T-helper 2 cell (primary cell): ENCODE measurements around the gene ICAM4.
A peak's percentile ranks its signal among the peaks of the same experiment; 100 is the strongest.
"Not testable (repeated sequence)": the region's sequence is repeated elsewhere in the genome, so short reads cannot be mapped to it uniquely, and the experiment has no call there.

ENCODE experiments used
- DNase-seq, 5 experiments: peaks; one replicate each; pipeline versions ENCODE4 v3.0.0 to v3.0.0-alpha.2; 2012 to 2022

ICAM4 gene

DNA sequence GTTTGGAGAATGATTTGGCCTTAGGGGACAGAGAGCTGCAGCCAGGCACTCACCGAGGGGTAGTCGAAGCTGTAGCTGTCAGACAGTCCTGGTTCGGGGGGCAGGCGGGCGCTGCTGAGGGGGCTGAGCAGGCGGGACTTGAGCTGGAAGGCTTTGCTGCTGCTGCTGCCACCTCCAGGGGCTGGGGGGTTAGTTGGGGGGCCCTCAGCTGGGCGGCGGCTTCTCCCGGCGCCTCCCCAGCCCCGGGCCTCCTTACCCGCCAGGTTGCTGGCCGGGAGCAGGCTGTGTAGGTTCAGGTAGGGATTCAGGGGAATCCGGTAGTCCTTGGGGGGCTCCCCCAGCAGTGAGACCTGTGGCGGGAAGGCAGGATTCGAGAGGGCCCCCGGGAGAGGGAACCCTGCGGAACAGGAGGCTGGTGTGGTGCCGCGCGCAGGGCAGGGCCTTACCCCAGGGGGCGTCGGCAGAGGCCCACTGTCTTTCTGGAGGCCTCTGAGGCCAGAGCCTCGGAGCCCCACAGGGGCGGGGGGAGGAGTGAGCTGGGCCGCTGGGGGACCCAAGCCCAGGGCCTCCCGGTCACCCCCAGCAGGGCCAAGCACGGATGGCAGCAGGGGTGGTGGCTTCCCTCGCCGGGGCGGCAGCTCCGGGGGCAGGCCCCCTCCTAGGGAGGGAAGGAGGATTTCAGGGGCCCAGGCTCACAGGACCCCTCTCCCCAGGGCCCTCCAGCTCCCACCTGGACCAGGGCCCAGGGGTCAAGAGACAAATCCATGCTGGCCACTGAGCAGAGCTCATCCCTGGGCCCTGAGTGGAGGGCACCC, 34.1 kb downstream of the ICAM4 start:
- DNase-seq, result no peak

DNA sequence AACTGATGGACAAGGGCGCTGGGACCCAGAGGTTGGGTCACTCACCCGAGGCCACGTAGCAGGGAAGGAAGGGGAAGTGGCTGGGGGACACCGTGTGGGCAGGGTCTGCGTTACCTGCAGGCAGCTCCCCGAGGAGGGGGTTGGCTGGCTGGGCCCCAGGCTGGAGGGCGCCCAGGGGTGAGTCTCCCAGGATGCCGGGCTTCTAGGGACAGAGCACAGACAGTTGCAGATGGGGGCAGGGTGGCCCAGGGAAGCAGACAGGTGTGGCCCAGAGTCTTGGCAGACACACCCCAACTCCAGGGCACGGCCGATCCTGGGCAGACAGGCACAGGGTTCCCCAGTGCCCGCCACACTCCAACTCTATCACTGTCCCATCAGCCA, 34.7 kb downstream of the ICAM4 start:
- DNase-seq, result no peak

DNA sequence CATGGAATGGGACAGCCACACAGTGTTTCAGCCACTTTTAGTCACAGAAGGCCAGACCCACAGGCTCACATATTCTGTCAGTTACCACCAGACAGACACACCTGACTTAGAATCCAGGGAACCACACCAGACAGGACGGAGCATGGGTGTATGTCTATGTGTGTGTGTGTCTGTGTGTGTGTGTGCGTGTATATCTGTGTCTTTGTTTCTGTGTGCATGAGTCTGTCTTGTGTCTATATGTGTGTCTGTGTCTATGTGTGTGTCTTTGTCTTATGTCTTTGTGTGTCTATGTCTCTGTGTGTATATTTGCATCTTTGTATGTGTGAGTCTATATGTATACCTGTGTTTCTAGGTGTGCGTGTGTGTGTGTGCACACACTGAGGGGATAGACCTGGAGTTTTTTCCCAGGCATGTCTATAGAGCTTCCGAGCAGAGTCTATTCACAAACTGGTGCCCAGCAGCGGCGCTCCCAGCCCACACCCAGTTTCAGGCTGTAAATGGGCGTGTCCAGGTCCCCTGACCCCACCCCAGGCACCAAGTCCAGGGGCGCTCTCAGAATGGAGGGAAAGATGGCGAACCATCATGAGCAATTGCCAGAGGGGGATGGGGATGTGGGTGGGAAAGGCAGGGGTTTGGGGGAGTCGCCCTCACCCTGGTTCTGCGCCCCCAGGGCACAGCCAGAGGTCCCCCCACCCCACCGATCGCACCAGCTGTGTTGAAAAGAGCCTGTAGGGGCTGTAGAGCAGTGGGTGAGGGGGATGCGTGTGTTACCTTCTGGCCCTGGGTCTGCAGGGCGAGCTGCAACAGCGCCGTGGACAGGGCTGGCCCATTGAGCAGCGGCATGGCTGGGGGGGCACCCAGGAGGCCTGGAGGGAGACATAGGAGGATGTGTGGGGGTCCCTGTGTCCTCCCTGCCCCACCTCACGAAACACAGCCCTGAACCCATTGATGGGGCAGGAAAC, 35.4 kb downstream of the ICAM4 start:
- no peak for DNase-seq

DNA sequence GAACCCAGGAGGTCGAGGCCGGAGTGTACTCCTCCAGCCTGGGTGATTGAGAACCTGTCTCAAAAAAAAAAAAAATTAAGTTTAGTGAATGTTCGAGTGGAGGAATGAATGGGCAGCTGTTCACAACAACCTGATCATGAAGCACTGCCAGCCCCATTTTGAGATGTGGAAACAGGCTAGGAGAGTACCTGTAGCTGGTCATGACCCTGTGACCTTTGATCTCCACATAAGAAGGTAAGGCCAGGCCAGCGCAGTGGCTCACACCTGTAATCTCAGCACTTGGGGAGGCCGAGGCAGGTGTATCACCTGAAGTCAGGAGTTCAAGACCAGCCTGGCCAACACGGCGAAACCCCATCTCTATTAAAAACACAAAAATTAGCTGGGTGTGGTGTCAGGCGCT, 39.0 kb downstream of the ICAM4 start:
- DNase-seq, result no peak

DNA sequence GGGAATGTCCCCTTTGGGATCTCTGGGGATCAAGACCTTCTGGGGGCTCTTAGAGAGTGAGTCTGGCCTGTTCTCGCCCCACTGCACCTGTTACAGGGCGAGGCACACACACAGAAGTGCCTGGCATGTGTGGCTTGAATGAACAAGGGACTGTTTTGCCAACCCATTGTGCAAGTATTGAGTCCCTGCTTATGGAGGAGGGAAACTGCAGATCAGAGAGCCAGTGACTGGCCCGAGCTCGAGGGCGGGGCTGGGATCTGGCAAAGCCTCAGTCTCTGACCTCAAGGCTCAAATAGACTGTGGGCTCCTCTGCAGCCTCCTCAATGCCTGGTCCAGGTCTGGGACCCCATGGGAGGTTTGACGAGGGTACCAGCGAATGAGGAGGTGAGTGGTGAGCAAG, 41.0 kb downstream of the ICAM4 start:
- DNase-seq, result no peak

GRCh38 chr19:10328558-10329429, 42.0 kb downstream of the ICAM4 start:
- no peak for DNase-seq

DNA sequence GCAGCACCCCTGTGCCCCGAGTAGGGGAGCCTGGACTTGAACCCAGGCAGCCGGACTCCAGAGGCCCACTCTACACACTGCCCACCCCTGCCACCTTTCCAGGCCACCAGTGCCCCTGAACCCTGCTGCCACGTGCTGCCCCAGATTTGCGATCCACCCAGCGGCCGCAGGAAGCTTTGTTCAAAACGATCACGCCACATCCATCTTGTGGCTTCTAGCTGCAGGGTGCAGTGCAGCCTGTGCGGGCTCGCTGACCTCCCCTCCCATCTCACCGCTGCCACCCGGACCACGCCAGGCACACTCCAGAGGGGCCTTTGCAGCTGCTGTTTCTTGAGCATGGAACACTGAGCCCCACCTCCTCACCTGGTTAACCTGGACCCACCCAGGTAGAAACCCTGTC, 42.8 kb downstream of the ICAM4 start:
- no peak for DNase-seq

DNA sequence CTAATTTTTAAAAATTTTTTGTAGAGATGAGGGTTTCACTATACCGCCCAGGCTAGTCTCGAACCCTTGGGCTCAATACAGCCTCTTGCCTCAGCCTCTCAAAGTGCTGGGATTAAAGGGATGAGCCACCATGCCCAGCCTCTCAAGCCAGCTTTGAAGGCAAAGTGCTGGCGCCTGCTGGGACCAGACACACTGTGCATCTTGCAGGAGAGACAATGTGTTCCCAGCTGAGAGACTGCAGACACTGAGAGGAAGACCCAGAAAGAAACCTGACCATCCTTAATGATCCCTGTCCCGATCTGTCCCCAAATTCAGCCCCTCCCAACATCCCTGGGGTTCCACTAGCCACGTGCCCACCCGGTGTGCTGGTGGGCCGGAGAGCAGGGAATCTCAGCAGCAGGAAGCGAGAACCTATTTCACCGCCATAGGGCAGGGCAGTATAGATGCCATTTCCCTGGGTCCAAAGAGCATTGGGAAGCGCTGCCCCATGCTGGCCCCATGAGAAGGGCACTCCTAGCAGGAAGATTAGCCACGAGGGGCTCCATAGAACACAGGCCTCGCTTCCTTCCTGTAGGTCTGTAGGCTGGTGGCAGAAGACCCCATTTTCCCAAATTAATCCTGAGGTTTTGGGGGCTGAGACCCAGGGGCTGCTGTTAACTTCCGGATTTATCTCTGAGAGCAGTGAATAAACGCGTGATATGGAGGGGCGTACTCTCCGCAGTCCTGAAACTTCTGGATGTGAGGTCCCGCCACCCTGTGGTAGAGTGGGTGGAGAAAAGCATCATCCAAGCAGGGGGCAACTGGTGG, 45.6 kb downstream of the ICAM4 start:
- DNase-seq, result no peak

- DNase-seq, result peak; percentile 95 to 98 (median 97)
Measured at GRCh38 chr19:10332965-10333757, 46.4 kb downstream of the ICAM4 start, which contains the start of gene RAVER1. TSS of gene RAVER1 (minus strand) at chr19:10333529. CDS start at chr19:10333507, 22 bp downstream.

DNA sequence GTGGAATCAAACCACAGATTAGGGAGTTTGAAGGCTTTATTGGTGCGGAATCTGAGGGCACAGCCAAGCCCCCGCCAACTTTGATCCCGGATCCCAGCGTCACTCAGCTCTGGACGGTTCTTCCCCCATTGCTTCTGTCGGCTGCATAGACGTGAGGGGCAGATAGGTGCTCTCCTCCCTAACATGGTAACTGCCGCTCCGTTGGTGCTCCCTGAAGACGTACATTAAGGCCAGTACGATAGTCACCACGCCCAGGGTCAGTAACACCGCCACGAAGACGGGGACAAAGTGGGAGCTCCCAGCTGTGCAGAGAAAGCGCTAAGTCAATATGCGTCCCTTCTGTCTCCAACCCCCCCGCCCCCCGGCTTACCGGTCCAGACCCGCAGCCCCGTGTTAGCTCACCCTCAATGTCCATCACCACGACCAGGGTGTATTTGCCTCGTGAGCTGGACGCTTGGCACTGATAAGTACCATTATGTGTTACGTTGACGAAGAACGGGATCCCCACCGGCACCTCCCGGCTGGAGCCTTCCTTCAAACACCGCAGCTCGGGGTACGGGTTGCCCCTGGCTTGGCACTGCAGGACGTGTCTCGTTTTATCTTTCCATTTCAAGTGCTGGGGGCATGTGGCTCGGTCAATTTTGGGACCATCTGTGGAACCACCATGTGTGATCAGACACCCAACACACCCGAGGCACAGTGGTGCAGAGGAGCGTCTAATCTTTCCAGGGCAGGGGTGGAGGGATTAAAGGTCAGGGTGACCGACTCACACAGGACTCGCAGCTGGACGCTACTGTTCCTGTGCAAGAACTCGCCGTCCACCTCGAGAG, 47.2 kb downstream of the ICAM4 start:
- DNase-seq, result no peak

GRCh38 chr19:10334588-10335351, 48.0 kb downstream of the ICAM4 start:
- peak in 1 of 5 experiments; percentile 35 for DNase-seq

DNA sequence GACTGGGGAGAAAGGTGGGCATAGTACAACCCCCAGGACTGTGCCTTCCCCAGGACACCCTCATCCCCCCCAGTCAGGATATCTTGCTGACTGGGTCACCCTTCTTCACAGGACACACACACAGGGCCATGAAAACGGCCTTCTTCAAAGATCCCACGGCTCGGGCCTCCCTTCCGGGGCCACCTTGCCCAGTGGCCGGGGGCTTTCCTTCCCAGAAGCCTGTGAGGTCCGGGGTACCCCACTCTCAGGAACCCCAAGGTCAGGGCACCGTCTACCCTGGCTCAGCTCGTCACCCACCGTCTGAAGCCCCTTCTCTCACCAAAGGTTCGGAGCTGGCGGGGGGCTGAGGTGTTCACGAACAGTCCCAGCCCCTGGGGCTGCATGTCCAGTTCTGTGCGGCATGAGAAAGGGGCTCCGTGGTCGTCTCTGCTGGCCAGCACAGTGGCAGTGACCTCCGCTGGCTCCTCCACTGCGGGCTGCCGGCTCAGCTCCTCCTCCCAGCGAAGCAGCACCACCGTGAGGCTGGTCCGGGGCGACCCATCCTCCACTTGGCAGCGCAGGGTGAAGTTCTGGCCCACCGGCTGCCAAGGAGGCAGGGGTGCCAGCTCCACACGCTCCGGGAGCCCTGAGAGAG, 48.7 kb downstream of the ICAM4 start:
- no peak for DNase-seq

DNA sequence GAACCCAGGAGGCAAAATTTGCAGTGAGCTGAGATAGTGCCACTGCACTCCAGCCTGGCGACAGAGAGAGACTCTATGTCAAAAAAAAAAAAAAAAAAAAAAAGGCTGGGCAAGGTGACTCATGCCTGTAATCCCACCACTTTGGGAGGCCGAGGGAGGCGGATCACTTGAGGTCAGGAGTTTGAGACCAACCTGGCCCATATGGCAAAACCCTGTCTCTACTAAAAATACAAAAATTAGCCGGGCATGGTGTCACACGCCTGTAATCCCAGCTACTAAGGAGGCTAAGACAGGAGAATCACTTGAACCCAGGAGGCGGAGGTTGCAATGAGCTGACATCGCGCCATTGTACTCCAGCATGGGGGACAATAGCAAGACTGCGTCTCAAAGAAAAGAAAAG, 50.0 kb downstream of the ICAM4 start:
- DNase-seq, result not testable (repeated sequence)
